GM10847 (cell line): Measurements from ENCODE around the gene LIMS4.
"Not testable (repeated sequence)": the region's sequence is repeated elsewhere in the genome, so short reads cannot be mapped to it uniquely, and the experiment has no call there.

Experiments used
- POLR2A ChIP-seq: IDR thresholded peaks from 2 replicates; pipeline ENCODE4 v1.6.1; 2011; ENCODE audit not compliant: insufficient read length; ENCODE audit errors: extremely low read depth

LIMS4 gene

GRCh38 chr2:110472171-110473058 is at the start of gene LIMS4:
Gene LIMS4 (minus strand): TSS chr2:110472816. CDS start chr2:110472778, 38 bp downstream.
- not testable (repeated sequence) for TF ChIP-seq POLR2A
